ENCODE data around the gene ZNF547.
"Not testable (repeated sequence)": the region's sequence is repeated elsewhere in the genome, so short reads cannot be mapped to it uniquely, and the experiment has no call there.

ZNF547 gene

DNA sequence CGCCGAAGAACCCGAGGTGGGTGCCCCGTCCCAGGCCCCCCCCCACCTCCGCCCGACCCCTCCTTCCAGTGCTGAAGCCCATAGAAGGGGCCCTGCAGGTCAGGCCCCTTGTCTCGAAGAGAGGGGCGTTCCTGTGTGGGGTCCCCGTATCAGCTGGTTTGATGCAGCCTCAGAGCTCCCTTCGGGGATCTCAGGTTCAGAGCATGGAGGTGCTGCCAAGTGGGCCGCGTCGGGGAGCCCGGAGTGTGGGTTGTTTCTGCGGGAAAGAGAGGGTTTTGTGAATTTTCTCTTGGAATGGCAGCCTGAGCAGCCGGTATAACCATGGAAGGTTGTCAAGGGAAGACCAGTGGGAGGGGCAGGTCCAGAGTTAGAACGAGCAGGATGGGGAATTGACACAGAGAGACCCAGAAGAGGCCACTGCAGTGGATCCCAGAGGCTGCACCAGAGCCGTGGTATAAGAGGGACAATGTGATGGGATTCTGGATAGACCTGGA is 384 bp downstream of the ZNF547 start:
- H3K4me3 ChIP-seq (ENCODE audit: low read length) = peak overlapping the region; percentile 91
- DNase-seq (ENCODE audit: low read depth, low spot score) = no peak

DNA sequence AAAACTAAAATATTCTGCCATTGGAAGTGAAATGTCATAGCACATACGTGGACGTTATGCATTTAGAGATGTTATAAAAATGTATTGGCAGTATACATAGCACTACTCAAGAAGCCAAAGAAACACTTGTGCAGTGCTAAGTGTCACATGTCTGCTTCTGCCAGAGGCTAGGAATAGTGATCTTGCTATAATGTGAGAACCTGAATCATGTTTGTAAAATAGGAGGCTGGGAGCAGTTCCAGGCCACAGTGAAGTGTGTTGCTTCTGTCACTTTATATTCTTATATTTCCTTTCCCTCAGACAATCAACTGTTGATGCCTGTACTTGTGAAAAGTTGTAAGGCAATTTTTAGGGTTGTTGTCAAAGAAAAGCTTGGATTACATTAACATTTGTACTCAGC is 3.4 kb downstream of the ZNF547 start:
- no peak for DNase-seq (ENCODE audit: low read depth, low spot score)
- H3K4me3 ChIP-seq (ENCODE audit: low read length) = no peak overlapping the region

DNA sequence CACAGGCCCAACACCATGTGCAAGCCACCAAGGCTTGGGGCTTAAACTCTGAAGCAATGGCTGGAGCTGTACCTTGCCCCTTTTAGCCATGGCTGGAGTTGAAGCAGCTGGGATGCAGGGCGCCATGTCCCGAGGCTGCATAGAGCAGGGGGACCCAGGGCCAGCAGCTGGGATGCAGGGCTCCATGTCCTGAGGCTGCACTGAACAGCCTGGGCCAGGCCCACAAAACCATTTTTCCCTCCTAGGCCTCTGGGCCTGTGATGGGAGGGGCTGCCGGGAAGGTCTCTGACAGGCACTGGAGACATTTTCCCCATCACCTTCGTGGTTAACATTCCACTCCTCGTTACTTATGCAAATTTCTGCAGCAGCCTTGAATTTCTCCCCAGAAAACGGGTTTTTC is 10.8 kb downstream of the ZNF547 start:
- H3K4me3 ChIP-seq (ENCODE audit: low read length) = no peak overlapping the region
- DNase-seq (ENCODE audit: low read depth, low spot score) = no peak

DNA sequence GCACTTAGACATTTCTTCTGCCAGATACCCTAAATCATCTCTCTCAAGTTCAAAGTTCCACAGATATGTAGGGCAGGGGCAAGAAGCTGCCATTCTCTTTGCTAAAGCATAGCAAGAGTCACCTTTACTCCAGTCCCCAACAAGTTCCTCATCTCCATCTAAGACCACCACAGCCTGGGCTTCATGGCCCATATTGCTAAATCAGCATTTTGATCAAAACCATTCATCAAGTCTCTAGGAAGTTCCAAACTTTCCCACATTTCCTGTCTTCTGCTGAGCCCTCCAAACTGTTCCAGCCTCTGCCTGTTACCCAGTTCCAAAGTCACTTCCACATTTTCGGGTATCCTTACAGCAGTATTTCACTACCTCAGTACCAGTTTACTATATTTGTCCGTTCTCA is 11.3 kb downstream of the ZNF547 start:
- not testable (repeated sequence) for H3K4me3 ChIP-seq (ENCODE audit: low read length); DNase-seq (ENCODE audit: low read depth, low spot score)

DNA sequence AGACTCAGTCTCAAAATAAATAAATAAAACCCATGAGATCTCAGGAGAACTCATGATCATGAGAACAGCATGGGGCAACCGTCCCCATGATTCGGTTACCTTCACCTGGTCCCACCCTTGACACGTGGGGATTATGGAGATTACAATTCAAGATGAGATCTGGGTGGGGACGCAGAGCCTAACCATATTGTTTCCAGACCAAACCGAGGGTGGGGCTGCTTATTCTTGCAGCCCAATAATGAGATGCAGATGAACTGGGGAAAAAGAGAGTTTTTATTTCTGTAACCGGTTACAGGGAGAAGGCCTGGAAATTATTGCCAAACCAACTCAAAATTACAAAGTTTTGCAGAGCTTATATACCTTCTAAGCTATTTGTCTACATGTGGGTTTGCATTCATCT is 12.8 kb downstream of the ZNF547 start:
- H3K4me3 ChIP-seq (ENCODE audit: low read length) = no peak overlapping the region
- DNase-seq (ENCODE audit: low read depth, low spot score) = no peak

DNA sequence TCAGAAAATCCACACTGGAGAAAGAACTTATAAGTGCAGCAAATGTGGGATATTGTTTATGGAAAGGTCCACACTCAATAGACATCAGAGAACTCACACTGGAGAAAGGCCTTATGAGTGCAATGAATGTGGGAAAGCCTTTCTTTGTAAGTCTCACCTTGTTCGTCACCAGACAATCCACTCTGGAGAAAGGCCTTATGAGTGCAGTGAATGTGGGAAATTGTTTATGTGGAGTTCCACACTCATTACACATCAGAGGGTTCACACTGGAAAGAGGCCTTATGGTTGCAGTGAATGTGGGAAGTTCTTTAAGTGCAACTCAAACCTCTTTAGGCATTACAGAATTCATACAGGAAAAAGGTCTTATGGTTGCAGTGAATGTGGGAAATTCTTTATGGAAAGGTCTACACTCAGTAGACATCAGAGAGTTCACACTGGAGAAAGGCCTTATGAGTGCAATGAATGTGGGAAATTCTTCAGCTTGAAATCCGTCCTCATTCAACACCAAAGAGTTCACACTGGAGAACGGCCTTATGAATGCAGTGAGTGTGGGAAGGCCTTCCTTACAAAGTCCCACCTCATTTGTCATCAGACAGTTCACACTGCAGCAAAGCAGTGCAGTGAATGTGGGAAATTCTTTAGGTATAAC is 14.3 kb downstream of the ZNF547 start:
- H3K4me3 ChIP-seq (ENCODE audit: low read length) = no peak overlapping the region

DNA sequence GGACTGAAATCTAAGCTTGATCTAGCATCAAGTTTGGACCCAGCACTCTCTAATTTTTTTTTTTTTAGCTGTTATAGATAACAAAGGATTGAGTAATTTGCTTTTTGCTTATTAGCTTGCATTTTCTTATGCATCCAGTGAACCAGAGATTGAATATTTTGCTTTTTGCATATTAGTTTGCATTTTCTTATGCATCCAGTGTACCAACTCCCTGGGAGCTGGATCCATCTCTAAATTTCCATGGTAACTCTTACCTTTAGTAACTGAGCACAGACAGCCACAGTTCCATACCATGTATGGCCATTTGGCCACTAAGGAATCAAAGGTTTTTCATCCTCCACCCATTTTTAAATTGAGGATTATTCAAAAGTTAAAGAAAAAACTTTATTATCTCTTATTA is 17.6 kb downstream of the ZNF547 start:
- no peak for DNase-seq (ENCODE audit: low read depth, low spot score)
- no peak overlapping the region for H3K4me3 ChIP-seq (ENCODE audit: low read length)

More for the DNA sequence above, 14.3 kb downstream of the ZNF547 start:
- DNase-seq (ENCODE audit: low read depth, low spot score) = no peak

DNA sequence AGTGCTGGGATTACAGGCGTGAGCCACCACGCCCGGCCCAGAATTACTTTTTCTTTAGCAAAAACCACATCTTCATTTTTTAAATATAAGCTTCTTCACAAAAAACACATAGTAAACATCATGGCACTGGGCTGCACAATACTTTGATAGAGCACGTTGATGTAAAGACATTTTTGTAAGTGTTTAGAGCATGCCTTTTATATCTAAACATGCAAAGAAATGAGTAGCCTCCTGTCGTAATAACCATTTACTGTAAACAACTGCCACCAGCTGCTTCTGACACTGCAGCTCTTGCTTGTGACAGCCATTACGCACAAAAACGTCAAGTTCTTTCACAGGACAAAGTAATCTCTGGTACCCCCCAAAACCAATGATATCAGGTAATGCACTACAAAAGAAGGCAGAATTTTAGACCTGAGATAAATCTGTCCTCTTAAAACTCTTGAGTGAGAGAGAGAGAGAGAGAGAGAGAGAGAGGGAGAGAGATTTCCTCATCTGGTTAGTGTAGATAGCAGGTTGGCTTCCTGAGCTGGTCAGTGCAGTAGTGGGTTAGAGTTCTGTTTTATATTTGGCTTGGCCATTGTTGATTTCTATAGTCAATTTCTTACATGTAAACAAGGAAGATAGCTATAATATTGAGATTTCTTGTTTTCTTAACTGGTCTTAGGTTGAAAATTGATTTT is 19.6 kb downstream of the ZNF547 start:
- no peak overlapping the region for H3K4me3 ChIP-seq (ENCODE audit: low read length)
- DNase-seq (ENCODE audit: low read depth, low spot score) = no peak

DNA sequence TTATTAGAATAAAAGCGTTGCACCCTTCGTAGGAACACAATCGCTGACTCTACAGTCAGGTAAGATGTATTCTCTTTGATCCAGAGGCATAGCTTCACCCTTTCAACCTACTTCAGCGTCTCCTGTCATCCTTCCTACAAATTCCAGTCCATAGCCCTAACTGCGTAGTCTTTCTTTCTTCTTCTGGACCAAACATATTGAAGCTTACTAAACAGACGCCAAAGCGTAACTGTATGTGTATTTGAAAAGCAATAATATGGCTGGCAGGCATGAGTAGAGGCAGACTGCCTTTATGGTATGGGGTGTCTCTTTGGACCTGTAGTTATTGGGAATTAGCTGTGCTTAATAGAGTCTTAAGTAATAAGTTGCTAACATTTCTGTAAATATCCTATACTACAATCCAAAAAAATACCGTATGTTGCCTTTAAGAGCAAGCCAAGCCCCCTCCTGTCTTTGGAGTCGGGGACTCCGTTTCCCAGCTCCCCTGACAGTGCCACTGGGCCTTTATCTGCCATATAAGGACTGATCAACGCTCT is 25.9 kb downstream of the ZNF547 start:
- DNase-seq (ENCODE audit: low read depth, low spot score) = no peak
- H3K4me3 ChIP-seq (ENCODE audit: low read length) = peak overlapping the region; percentile 96

DNA sequence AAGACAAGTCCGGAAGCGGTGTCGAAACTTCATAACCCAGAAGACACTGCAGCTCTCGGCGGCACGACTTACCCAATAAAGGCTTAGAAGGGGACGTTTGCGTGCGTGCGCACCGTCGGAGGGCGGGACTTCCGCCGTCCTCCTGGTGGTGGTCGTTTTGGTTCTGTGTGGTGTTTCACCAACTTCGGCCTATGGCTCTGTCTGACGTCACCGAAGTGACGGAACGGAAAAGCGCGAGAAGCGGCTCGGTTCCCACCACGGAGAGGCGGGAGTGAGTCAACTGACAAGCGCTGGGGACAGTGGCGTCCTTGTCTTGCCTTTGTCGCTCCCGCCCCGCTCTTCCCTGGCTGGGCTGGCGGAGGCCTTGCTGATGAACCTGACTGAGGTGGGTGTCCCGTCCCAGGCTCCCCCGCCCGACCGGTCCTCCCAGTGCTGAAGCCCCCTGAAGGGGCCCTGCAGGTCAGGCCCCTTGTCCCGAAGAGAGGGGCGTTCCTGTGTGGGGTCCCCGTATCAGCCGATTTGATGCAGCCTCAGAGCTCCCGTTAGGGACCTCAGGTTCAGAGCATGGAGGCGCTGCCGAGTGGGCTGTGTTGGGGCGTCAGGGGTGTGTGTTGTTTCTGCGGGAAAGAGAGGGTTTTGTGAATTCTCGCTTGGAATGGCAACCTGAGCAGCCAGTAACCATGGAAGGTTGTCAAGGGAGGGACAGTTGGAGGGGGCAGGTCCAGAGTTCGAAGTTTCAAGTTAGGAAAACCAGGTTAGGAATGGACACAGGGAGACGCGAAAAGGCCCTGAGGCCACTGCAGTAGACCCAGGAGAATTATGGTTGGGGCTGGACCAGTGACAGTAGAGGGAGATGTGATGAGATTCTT is 26.6 kb downstream of the ZNF547 start, which contains the start of gene ZNF548:
ZNF548 (plus strand) TSS at position 125 of the 869 bp plus-strand sequence; CDS start at position 371, 246 bp downstream.
- peak within 1 kb of the TSS; percentile 96 for H3K4me3 ChIP-seq (ENCODE audit: low read length)
- DNase-seq (ENCODE audit: low read depth, low spot score) = peak; percentile 99

DNA sequence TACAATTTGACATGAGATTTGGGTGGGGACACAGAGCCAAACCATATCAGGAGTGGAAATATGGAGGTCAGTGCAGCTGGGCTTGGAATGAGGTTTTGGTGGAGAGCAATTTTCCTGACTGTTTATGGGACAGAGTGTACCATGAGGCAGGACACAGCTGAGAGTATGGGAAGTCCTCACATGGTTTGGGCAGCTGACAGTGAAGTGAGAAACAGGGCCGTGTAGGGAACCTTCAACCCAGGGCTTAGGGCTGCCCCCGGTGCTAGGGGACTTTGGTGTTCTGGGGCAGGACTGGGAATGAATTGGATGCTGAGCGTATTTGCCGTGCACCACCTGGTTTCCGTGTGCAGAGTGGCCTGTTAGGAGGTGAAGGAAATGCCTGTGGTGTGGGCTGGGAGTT is 32.4 kb downstream of the ZNF547 start:
- DNase-seq (ENCODE audit: low read depth, low spot score) = no peak
- H3K4me3 ChIP-seq (ENCODE audit: low read length) = no peak overlapping the region

DNA sequence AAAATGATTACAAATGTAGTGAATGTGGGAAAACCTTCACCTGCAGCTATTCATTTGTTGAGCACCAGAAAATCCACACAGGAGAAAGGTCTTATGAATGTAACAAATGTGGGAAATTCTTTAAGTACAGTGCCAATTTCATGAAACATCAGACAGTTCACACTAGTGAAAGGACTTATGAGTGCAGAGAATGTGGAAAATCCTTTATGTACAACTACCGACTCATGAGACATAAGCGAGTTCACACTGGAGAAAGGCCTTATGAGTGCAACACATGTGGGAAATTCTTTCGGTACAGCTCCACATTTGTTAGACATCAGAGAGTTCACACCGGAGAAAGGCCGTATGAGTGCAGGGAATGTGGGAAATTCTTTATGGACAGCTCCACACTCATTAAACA is 35.5 kb downstream of the ZNF547 start:
- H3K4me3 ChIP-seq (ENCODE audit: low read length) = no peak overlapping the region
- DNase-seq (ENCODE audit: low read depth, low spot score) = no peak

DNA sequence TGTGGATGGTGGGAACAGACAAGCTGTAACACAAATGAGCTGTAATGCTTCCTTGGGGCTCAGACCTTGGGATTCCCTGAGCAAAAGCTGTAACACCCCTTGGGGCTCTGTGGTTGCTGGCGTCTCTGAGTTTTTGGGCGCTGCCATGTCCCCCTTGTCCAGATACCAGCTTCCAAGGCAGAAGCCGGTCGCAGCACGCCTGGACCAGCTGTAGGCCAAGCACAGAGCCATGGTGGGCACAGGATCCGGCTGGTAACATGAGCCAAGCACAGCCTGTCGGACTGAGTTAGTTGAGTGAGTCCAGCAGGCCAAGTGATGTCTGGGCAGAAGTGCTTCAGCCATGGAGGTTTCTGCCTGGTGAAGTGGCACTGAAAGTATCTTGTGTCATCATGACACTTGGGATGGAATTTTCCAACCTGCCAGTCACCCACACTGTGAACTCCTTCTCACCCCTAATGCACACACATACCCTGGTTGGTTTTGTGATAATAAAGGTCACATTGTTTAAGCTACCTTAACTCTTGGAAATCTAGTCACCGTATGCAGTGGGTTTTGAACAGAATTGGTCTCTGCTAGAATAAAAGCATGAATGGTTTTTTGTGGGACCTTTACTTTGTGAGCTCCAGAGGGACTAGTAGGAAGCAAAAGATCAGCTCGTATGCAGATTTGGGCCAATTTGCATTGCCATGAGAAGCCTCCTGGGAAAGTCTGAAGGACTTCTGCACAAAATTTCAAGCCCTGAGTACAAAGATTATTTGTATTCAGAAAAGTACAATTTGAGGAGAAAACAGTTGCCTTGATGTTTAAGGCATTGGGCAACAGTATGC is 40.6 kb downstream of the ZNF547 start:
- no peak overlapping the region for H3K4me3 ChIP-seq (ENCODE audit: low read length)
- DNase-seq (ENCODE audit: low read depth, low spot score) = no peak

DNA sequence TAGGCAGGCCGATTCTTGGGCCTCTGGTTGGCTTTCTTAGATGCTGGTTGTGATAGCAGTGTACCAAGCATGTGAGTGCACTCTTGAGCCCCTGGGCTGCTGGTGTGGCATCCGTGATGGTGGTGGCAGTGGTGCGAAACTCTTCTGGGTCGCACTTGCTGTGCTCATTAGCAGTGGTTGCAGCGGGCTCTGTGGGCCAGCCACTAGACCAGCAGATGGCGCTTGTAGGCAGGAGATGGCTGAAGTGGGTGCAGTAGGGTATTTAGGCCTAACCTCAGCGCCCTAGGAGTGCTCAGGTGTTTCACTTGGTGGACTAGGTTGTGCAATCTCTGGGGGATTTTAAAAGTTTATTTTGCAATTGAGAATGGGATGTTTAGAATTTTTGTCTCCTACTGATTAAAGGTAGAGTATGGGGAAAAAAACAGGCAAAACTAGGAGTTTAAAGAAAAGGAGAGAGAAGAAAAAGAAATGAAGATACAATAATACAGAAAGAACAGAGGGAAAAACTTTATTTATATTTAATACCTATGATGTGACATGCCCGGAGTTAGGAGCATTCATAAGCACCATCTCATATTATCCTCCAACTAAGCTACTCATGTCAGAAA is 43.3 kb downstream of the ZNF547 start:
- peak; percentile 69 for DNase-seq (ENCODE audit: low read depth, low spot score)
- H3K4me3 ChIP-seq (ENCODE audit: low read length) = no peak overlapping the region

DNA sequence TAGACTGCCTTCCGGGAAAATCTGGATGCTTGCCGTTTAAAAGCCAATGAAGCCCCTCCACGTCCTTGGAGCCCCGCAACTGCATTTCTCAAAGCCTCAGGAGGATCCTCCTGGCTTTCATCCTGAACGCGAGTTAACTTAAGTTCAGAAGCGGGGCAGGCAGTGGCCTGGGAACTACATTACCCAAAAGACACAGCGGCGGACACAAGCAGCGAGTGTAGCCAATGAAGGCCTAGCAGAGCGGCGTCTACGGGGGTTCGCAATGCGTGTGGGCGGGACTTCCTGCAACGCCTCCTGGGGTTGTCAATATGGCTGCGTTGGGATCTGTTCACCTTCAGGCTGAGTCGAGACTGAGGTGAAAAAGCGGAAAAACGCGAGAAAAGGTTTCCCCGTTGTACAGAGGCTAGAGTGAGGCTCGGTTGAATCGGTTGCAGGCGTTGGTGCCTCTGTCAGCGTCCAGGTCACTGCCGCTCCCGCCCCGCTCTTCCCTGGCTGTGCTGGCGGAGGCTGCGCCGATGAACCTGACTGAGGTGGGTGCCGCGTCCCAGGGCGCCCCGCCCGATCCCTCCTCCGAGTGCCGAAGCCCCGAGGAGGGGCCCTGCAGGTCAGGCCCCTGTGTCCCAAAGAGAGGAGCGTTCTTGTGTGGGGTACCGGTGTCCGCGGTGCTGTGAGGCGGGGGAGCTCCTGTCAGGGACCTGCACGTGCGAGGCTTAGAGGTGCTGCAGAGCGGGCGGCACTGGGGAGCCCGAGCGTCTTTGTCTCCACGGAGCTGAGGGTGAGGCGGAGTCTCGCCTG is 47.7 kb downstream of the ZNF547 start, which contains the start of gene ZNF17:
ZNF17 (plus strand) TSS at position 285 of the 795 bp plus-strand sequence. CDS start 2,455 bp downstream, outside the sequence.
- H3K4me3 ChIP-seq (ENCODE audit: low read length) = peak within 1 kb of the TSS; percentile 92
- peak; percentile 91 for DNase-seq (ENCODE audit: low read depth, low spot score)

DNA sequence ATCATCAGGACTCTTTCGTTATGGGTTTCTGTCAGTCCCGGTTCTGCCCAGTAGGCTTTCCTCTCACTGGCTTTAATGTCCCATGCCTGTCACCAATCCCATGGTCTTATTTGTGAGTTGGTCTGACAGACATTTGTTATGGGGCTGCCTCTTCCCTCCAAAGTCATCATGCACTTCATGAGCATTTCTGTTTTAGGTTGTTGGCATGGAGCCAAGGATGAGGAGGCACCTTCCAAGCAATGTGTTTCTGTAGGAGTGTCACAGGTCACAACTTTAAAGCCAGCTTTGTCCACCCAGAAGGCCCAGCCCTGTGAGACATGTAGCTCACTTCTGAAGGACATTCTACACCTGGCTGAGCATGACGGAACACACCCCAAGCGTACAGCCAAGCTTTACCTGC is 56.1 kb downstream of the ZNF547 start:
- DNase-seq (ENCODE audit: low read depth, low spot score) = no peak
- H3K4me3 ChIP-seq (ENCODE audit: low read length) = no peak overlapping the region

DNA sequence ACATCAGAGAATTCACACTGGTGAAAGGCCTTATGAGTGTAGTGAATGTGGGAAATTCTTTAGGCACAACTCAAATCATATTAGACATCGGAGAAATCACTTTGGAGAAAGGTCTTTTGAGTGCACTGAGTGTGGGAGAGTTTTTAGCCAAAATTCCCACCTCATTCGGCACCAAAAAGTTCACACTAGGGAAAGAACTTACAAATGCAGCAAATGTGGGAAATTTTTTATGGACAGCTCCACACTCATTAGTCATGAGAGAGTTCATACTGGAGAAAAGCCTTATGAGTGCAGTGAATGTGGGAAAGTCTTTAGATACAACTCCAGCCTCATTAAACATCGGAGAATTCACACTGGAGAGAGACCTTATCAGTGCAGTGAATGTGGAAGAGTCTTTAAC is 57.7 kb downstream of the ZNF547 start:
- DNase-seq (ENCODE audit: low read depth, low spot score) = no peak
- H3K4me3 ChIP-seq (ENCODE audit: low read length) = no peak overlapping the region
